Activated CD4-positive, CD25-positive, alpha-beta regulatory T cell treated with anti-CD3 and anti-CD28 coated beads, Interleukin-2, amount 50 U/mL, for 24 hours (primary cell): ENCODE measurements around the gene CATSPERZ.
"Not testable (repeated sequence)": the region's sequence is repeated elsewhere in the genome, so short reads cannot be mapped to it uniquely, and the experiment has no call there.

Source experiments
- ATAC-seq, 2 donors: fragments of 150-1000 bp; cut with Tn5 transposase; one replicate each; pipeline ENCODE4 v1.10.0; 2021; ENCODE audit warnings: mild to moderate bottlenecking in 1 of 2, moderate library complexity in 1 of 2

CATSPERZ gene

GRCh38 chr11:64321026-64321425 lies 20.9 kb downstream of the CATSPERZ start:
- ATAC-seq = no peak

GRCh38 chr11:64321533-64321932 lies 21.4 kb downstream of the CATSPERZ start:
- ATAC-seq = no peak

GRCh38 chr11:64322925-64323260 lies 22.7 kb downstream of the CATSPERZ start:
- no peak for ATAC-seq

GRCh38 chr11:64323373-64323772 lies 23.2 kb downstream of the CATSPERZ start:
- no peak for ATAC-seq

- not testable (repeated sequence) for ATAC-seq
Measured at GRCh38 chr11:64323984-64324383, 23.8 kb downstream of the CATSPERZ start.

GRCh38 chr11:64324692-64325469 lies 24.7 kb downstream of the CATSPERZ start:
- ATAC-seq = no peak

GRCh38 chr11:64327375-64327774 lies 27.2 kb downstream of the CATSPERZ start:
- no peak for ATAC-seq

GRCh38 chr11:64327993-64328392 lies 27.8 kb downstream of the CATSPERZ start:
- no peak for ATAC-seq

- ATAC-seq = no peak
Measured at GRCh38 chr11:64330888-64331287, 30.7 kb downstream of the CATSPERZ start.

GRCh38 chr11:64331569-64332371 lies 31.6 kb downstream of the CATSPERZ start:
- ATAC-seq = peak; percentile 78 to 79

- no peak for ATAC-seq
Measured at GRCh38 chr11:64333556-64333955, 33.4 kb downstream of the CATSPERZ start.

GRCh38 chr11:64334764-64335735 lies 34.9 kb downstream of the CATSPERZ start:
- ATAC-seq = peak; percentile 77 to 78

- ATAC-seq = no peak
Measured at GRCh38 chr11:64337538-64338249, 37.5 kb downstream of the CATSPERZ start.

- no peak for ATAC-seq
Measured at GRCh38 chr11:64338716-64339115, 38.6 kb downstream of the CATSPERZ start.

GRCh38 chr11:64339286-64339685 lies 39.1 kb downstream of the CATSPERZ start:
- no peak for ATAC-seq

- ATAC-seq = peak; percentile 83
Measured at GRCh38 chr11:64339754-64340408, 39.7 kb downstream of the CATSPERZ start, which contains the start of gene CCDC88B. Gene CCDC88B (plus strand): TSS chr11:64340204. CDS start chr11:64340267, 63 bp downstream.

- ATAC-seq = peak; percentile 28 to 52
Measured at GRCh38 chr11:64340671-64341335, 40.6 kb downstream of the CATSPERZ start.

- ATAC-seq = no peak
Measured at GRCh38 chr11:64341429-64341828, 41.3 kb downstream of the CATSPERZ start.

- ATAC-seq = peak; percentile 74 to 75
Measured at GRCh38 chr11:64341851-64342791, 42.0 kb downstream of the CATSPERZ start.
